GM19035 (cell line): ENCODE results near the gene PRIMPOL.
"Not testable (repeated sequence)": the region's sequence is repeated elsewhere in the genome, so short reads cannot be mapped to it uniquely, and the experiment has no call there.

Experiments used
- ATAC-seq: cut with Tn5 transposase; IDR thresholded peaks from one replicate; pipeline ENCODE4 v1.9.1; 2021; ENCODE audit not compliant: unreplicated experiment

The PRIMPOL gene

GRCh38 chr4:184636897-184637296 is 12.6 kb upstream of the PRIMPOL start:
- ATAC-seq, result no peak

GRCh38 chr4:184641022-184641421 is 8.5 kb upstream of the PRIMPOL start:
- no peak for ATAC-seq

GRCh38 chr4:184641451-184641850 is 8.1 kb upstream of the PRIMPOL start:
- ATAC-seq, result no peak

- ATAC-seq, result no peak
Observed at GRCh38 chr4:184643731-184644130, 5.8 kb upstream of the PRIMPOL start.

GRCh38 chr4:184644553-184645307 is 4.8 kb upstream of the PRIMPOL start:
- no peak for ATAC-seq

- no peak for ATAC-seq
Observed at GRCh38 chr4:184645904-184646610, 3.5 kb upstream of the PRIMPOL start.

- ATAC-seq, result no peak
Observed at GRCh38 chr4:184647266-184648053, 2.1 kb upstream of the PRIMPOL start.

- no peak for ATAC-seq
Observed at GRCh38 chr4:184648054-184648312, 1.6 kb upstream of the PRIMPOL start.

- ATAC-seq, result peak; percentile 29
Observed at GRCh38 chr4:184648313-184649025, 1.1 kb upstream of the PRIMPOL start.

- peak; percentile 14 for ATAC-seq
Observed at GRCh38 chr4:184649971-184650855, 675 bp downstream of the PRIMPOL start.

- no peak for ATAC-seq
Observed at GRCh38 chr4:184651899-184652298, 2.4 kb downstream of the PRIMPOL start.

GRCh38 chr4:184652681-184653080 is 3.1 kb downstream of the PRIMPOL start:
- ATAC-seq, result not testable (repeated sequence)

- ATAC-seq, result no peak
Observed at GRCh38 chr4:184653650-184654049, 4.1 kb downstream of the PRIMPOL start.

- ATAC-seq, result no peak
Observed at GRCh38 chr4:184655889-184656869, 6.6 kb downstream of the PRIMPOL start.

GRCh38 chr4:184657144-184657543 is 7.6 kb downstream of the PRIMPOL start:
- ATAC-seq, result no peak

GRCh38 chr4:184657820-184658219 is 8.3 kb downstream of the PRIMPOL start:
- ATAC-seq, result not testable (repeated sequence)

GRCh38 chr4:184660978-184661377 is 11.4 kb downstream of the PRIMPOL start:
- ATAC-seq, result no peak

- ATAC-seq, result no peak
Observed at GRCh38 chr4:184662236-184662635, 12.7 kb downstream of the PRIMPOL start.
